Mucosa of stomach (tissue), 1 donor: Measurements from ENCODE around the gene FRAS1.
"Not testable (repeated sequence)": the region's sequence is repeated elsewhere in the genome, so short reads cannot be mapped to it uniquely, and the experiment has no call there.

Experiments used
- H3K27me3 ChIP-seq: one replicate; pipeline ENCODE4 v1.7.0; 2013; ENCODE audit warnings: mild to moderate bottlenecking, low read length; ENCODE audit not compliant: control insufficient read depth, insufficient read depth
- H3K36me3 ChIP-seq: one replicate; pipeline ENCODE4 v1.7.0; 2013; ENCODE audit warnings: low read length; ENCODE audit not compliant: control insufficient read depth, insufficient read depth
- H3K4me1 ChIP-seq: one replicate; pipeline ENCODE4 v1.7.0; 2013; ENCODE audit warnings: mild to moderate bottlenecking, low read length; ENCODE audit not compliant: control insufficient read depth, insufficient read depth
- H3K4me3 ChIP-seq: one replicate; pipeline ENCODE4 v1.7.0; 2013; ENCODE audit warnings: low read length
- H3K9ac ChIP-seq: one replicate; pipeline ENCODE4 v1.7.0; 2013; ENCODE audit warnings: mild to moderate bottlenecking, low read length, moderate library complexity
- H3K9me3 ChIP-seq: one replicate; pipeline ENCODE4 v1.7.0; 2013; ENCODE audit warnings: mild to moderate bottlenecking, low read length, moderate library complexity; ENCODE audit not compliant: control insufficient read depth
- donor health status: Pancreatic carcinoma.

FRAS1 gene

DNA sequence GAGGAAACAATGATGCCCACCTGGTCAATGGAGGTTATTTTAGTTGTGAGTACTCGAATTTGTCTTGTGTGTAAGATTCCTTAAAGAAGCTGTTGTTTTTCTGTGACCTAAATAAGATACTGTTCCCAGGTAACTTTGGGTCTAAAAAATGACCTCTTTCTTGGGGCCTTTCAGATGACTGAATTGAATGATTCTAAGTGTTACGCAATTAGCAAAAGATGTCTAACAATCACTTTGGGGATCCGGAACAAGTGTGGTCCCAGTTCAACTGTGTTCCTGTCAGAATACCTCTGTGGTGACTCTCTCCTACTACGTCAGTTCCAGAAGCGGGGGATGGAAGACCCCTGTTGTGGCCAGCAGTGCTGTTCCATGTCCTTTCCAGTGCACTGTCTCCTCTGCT, 99.4 kb downstream of the FRAS1 start:
- Histone ChIP-seq H3K4me1 (no peaks in the 10 kb centered on the region), H3K9ac (no peak overlapping the region), H3K4me3 (no peak overlapping the region), H3K36me3 (no peaks in the 10 kb centered on the region), H3K27me3 (no peaks in the 10 kb centered on the region), H3K9me3 (no peaks in the 10 kb centered on the region)

DNA sequence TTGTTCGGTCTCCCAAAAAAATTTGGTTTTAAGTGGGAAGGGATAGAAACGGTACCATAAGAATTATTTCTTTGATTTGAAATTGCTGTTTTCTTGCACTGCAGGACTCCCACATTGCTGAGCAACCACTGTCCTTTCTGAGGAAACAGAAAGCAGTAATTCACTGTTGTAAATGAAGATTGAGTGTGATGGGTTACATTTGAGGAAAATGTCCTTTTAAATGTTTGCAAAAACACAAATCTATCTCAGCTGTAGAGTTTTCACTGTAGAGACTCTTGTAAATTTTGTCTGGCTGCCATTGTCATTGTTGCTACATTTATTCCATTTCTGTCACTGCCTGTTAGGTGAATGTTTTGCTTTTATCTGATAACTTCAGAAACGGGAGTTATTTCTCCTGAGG, 105.2 kb downstream of the FRAS1 start:
- H3K4me1 ChIP-seq, result no peaks in the 10 kb centered on the region
- H3K4me3 ChIP-seq, result no peak overlapping the region
- no peaks in the 10 kb centered on the region for H3K9me3 ChIP-seq
- no peaks in the 10 kb centered on the region for H3K27me3 ChIP-seq
- H3K36me3 ChIP-seq, result no peaks in the 10 kb centered on the region
- no peak overlapping the region for H3K9ac ChIP-seq

DNA sequence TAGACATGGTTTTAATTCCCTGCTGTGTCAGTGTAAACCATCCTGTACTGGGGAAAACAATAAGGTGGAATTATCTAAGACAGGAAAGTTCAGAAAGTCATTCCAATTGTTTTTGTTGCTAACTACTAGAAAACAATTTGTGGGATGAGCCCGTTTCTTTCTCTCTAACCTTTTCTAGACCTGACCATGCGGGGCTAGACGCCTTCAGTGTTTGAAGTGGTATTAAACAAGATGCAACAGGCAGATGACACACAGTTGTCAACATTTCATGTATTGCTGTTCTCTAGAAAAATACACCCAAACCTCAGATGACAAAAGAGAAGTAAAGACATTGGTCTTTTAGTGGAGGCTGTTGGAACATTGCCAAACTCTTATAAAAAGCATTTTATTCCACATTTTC, 105.7 kb downstream of the FRAS1 start:
- no peaks in the 10 kb centered on the region for H3K9me3 ChIP-seq
- no peaks in the 10 kb centered on the region for H3K27me3 ChIP-seq
- H3K9ac ChIP-seq, result no peak overlapping the region
- H3K4me1 ChIP-seq, result no peaks in the 10 kb centered on the region
- no peaks in the 10 kb centered on the region for H3K36me3 ChIP-seq
- no peak overlapping the region for H3K4me3 ChIP-seq

DNA sequence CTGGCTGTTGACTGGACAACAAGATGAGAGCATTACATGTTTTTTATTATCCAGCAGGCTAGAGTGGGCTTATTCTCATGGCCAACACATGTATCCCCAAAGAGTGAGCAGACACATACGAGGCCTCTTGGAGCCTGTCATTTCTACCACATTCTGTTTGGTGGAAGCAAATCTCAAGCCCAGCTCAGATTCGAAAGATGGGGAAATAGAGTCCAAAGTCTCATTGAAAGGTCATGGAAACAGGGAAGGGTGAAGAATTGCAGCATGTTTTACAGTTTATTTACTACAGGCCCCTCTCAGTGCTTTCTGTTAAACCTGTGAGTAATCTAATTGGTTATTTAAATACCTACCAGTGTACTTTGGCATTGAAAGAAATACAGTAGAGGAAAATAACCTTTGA, 108.6 kb downstream of the FRAS1 start:
- no peak overlapping the region for H3K4me3 ChIP-seq

DNA sequence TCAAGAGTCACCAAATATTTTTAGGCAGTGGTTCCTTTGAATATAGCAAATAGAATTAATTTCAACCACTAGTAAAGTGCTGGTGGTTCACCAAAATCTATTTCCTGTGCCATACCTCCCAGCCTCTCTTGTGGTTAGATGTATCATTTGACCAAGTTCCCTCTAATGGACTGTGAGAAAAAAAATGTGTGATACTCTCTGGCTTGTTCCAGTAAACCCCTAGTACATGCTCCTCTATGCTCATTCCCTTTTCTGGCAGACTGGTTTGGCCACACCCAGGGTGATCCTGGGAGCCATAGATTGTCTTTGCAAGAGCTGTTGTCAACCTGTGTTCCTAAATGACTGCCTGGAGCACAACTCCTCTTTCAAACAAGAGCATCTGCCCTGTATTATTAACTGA, 109.5 kb downstream of the FRAS1 start:
- Histone ChIP-seq H3K9me3 (no peaks in the 10 kb centered on the region), H3K4me3 (no peak overlapping the region), H3K4me1 (no peaks in the 10 kb centered on the region), H3K27me3 (no peaks in the 10 kb centered on the region), H3K36me3 (no peaks in the 10 kb centered on the region), H3K9ac (no peak overlapping the region)

More for the DNA sequence above, 108.6 kb downstream of the FRAS1 start:
- Histone ChIP-seq H3K9ac (no peak overlapping the region), H3K9me3 (no peaks in the 10 kb centered on the region), H3K27me3 (no peaks in the 10 kb centered on the region), H3K4me1 (no peaks in the 10 kb centered on the region), H3K36me3 (no peaks in the 10 kb centered on the region)

DNA sequence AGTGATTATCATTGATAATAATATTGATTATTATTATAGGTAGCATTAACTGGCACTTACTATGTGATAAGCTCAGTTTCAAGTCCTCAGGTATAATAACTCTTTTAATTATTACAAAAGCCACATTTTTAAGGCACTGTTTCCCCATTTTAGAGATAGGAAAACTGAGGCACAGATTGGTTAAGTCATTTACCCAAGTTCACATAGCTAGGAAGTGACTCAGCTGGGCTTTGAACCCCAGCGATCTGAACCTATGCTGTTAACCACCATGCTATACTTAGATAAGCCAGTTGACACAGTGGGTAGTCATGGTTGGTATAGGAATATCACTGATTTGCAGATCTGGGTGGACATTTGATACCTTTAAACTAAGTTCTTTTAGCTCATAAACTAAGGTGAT, 110.4 kb downstream of the FRAS1 start:
- Histone ChIP-seq H3K36me3 (no peaks in the 10 kb centered on the region), H3K4me1 (no peaks in the 10 kb centered on the region), H3K4me3 (no peak overlapping the region), H3K9ac (no peak overlapping the region), H3K9me3 (no peaks in the 10 kb centered on the region), H3K27me3 (no peaks in the 10 kb centered on the region)

DNA sequence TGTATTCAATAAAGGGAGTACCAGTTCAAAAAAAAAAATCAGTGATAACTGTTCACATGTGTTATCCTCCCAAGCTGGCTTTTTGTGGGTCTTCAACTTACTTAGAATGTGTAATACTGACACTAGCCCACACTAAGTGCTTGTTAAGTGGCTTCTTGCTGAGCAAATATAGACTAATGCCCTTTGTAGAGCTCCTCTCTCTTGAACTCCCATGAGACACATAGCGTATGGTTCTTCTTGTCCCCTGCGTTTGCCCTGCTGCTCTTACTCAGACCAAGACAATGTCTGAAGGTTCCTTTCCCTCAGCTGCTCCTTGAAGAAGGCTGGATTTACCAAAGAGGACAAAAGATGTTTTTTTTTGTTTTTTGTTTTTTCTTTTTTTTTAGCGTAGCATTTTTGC, 110.9 kb downstream of the FRAS1 start:
- Histone ChIP-seq H3K27me3 (no peaks in the 10 kb centered on the region), H3K4me1 (no peaks in the 10 kb centered on the region), H3K36me3 (no peaks in the 10 kb centered on the region), H3K9ac (no peak overlapping the region), H3K9me3 (no peaks in the 10 kb centered on the region), H3K4me3 (no peak overlapping the region)

DNA sequence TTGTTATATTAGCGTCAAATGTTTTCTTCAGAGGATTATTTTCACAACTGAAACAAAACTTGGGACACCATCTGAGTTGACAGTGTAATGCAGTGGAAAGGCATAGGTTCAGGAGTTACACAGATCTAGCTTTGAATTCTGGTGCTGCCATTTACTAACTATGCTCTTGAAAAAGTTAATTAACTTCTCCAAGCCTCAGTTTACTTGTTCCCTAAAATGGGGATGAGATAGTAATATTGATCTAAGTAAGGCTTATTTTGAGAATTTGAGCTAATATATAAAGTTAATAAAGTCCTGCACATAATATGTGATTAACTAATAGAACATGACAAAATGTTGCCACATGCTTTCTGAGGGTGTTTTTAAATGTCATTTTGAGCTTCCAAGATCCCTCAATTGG, 112.6 kb downstream of the FRAS1 start:
- no peak overlapping the region for H3K4me3 ChIP-seq
- no peaks in the 10 kb centered on the region for H3K27me3 ChIP-seq
- no peaks in the 10 kb centered on the region for H3K9me3 ChIP-seq
- no peak overlapping the region for H3K9ac ChIP-seq
- no peaks in the 10 kb centered on the region for H3K36me3 ChIP-seq
- no peaks in the 10 kb centered on the region for H3K4me1 ChIP-seq

DNA sequence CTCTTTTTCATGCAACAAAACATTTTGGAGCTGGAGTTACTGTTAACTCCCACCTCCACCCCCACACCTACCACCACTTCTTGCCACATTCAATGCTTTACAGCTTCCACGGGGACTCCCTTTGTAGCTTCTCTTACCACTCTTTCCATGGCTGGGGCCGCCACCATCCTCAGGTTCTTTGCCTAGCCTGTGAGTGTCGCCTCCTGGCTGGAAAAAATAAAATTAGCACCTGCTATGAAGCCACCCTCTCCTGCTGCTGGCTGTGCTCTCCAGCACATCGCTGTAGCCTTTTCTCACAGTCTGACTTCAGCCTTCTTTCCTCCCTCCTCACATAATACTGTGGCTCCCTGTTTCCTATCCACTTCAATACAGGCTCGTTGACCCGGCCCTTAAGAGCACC, 114.4 kb downstream of the FRAS1 start:
- Histone ChIP-seq H3K4me3 (no peak overlapping the region), H3K9ac (no peak overlapping the region), H3K4me1 (peaks cover 3% of the 10 kb centered on the region), H3K36me3 (no peaks in the 10 kb centered on the region), H3K9me3 (no peaks in the 10 kb centered on the region), H3K27me3 (no peaks in the 10 kb centered on the region)

DNA sequence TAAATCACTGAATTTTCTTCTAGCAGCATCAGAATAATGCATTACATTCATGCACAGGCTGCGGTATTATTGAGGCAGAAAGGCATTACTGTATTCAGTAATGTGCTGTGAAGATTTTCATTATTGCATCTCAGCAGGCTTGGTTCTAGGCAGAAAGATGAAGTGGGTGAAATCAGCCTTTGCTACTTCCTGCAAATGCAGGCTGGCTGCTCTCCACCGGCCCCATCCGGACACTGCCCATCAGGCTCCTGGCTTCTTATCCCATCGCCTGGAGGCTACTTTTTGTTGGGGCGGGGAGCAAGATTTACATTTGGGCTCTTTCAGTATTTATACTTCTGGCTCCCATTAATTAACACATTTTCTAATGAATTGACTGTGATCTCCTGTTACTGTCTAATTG, 117.8 kb downstream of the FRAS1 start:
- H3K9ac ChIP-seq, result no peak overlapping the region
- no peaks in the 10 kb centered on the region for H3K9me3 ChIP-seq
- peaks cover 3% of the 10 kb centered on the region for H3K4me1 ChIP-seq

DNA sequence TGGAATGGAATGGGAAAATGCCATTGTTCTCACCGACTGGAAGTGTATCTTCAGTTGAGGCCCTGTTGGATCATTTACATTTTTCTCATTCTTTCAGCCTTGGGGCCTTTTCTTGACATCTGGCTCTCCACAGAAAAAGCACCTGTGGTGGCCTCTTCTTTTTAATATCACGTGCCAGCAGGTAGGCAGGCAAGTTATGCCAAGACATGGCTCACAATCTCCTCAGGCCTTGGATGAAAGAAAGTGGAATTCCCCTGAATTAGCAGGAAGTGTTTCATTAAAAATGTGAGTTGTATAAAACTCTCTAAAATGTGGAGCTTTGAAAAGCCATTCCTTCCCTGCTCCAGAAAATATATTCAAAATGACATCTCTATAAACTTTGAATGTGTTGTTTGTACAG, 122.1 kb downstream of the FRAS1 start:
- peaks cover 3% of the 10 kb centered on the region for H3K4me1 ChIP-seq
- no peaks in the 10 kb centered on the region for H3K27me3 ChIP-seq
- H3K9me3 ChIP-seq, result no peaks in the 10 kb centered on the region
- no peak overlapping the region for H3K4me3 ChIP-seq
- H3K9ac ChIP-seq, result no peak overlapping the region
- H3K36me3 ChIP-seq, result no peaks in the 10 kb centered on the region

More for the DNA sequence above, 117.8 kb downstream of the FRAS1 start:
- Histone ChIP-seq H3K36me3 (no peaks in the 10 kb centered on the region), H3K27me3 (no peaks in the 10 kb centered on the region), H3K4me3 (no peak overlapping the region)

DNA sequence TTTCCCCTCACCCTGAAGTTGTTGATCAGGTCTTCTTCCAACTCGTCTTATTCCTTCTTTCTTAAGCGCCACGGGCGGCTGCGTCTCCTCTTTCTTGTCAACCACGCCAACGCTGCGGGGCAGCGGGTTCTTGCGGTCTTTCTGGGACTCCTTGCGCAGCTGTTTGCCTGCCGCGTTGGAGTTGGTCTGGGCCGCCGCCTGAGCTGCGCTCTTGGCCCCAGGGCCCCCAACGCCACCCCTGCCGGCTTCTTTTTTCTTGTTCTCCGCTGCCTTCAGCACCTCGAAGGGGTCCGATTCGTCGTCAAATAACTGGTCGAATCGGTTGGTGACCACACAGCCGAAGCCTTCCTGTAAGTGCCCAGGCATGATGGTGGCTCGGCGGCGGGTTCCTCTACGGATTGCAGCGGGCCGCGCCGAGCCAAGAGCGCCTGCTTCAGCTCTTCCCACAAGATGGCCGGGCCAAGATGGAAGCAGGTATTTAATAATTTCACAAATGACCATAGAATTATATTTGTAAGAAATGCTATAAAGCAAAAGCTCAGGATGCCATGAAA, 124.6 kb downstream of the FRAS1 start:
- H3K27me3 ChIP-seq, H3K4me3 ChIP-seq, H3K9me3 ChIP-seq, H3K36me3 ChIP-seq, H3K4me1 ChIP-seq, H3K9ac ChIP-seq: not testable (repeated sequence)

DNA sequence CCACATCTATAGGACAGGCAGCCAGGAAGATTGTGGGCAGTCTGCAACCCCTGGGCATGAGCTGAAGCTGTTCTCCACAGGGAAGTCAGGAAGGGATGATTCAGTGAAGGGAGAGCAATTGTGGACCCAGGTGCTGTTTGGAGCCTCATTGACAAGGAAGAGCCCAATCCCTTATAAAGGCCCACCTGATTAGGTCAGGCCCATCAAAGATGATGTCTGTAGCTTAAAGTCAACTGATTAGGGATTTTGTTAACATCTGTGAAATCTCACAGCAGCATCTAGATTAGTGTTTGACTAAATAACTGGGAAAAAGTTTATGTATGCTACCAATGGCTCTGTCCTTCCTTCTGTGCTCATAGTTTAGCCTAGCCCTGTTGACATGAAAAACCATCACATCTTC, 127.5 kb downstream of the FRAS1 start:
- H3K4me1 ChIP-seq, result no peaks in the 10 kb centered on the region
- H3K9ac ChIP-seq, result no peak overlapping the region
- no peaks in the 10 kb centered on the region for H3K27me3 ChIP-seq
- H3K36me3 ChIP-seq, result no peaks in the 10 kb centered on the region
- H3K4me3 ChIP-seq, result no peak overlapping the region
- H3K9me3 ChIP-seq, result no peaks in the 10 kb centered on the region
